ENCODE results near the gene PTPRN2. TPM values are rescaled to one million over a fixed set of nuclear protein-coding genes. Genes with fewer than 3 reads are reported as not detected.
A peak's percentile ranks its signal among the peaks of the same experiment; 100 is the strongest.

PTPRN2 gene
- total and polyA plus RNA-seq, 2 of the 8 experiments (the other 6 are each of a cell fraction or from before 2014, with no cell fraction given): 2.6 to 4.5 TPM

DNA sequence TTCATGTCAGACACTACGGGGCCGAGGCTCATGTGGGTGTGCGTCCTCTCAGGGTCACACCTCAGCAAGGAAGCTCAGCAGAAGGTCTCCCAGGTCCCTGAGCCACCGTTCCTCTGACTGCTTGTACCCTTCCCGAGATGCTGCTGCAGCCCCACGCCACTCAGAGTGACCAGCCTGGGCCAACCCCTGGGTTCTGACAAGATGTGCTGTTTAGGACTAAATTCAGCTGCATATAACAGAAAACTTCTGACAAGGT, 738.4 kb downstream of the PTPRN2 start:
- no peak for FAIRE-seq
- no peak overlapping the region for H3K4ac ChIP-seq (replicated peaks; ENCODE audit: insufficient read length, low read depth, low read length)
- H3K27me3 ChIP-seq (replicated peaks in 1 of 4; ENCODE audit: control insufficient read depth in 3 of 4, extremely low read depth in 1 of 4, insufficient read depth in 3 of 4, low read length in 3 of 4): no peaks in the 10 kb centered on the region; a peak in 1 of 7 replicates
- no peak overlapping the region for H3K4me3 ChIP-seq (ENCODE audit: extremely low read depth in 1 of 4, insufficient read depth in 2 of 4, low read depth in 3 of 4, low read length in 4 of 4)
- no peak overlapping the region; the same call in 1 of the 2 replicates for H4K8ac ChIP-seq (ENCODE audit: extremely low read depth, insufficient read depth, low read length)
- H2BK15ac ChIP-seq (ENCODE audit: low read length): no peak overlapping the region
- H3K4me2 ChIP-seq (ENCODE audit: insufficient read depth in 1 of 2, low read depth in 2 of 2, low read length in 2 of 2): no peak overlapping the region
- ChIA-PET CTCF (ENCODE audit: partially characterized antibody) (interaction anchor here (1.3 to 2.0 kb wide), 3 partner anchors 8 to 27 kb away, joined by 4 to 5 read pairs (median 5); no protein-coding TSS in a partner anchor), POLR2A (ENCODE audit: partially characterized antibody) (no interaction called here)
- H4K20me1 ChIP-seq (replicated peaks in 1 of 2; ENCODE audit: control insufficient read depth in 1 of 2, insufficient read depth in 2 of 2, low read length in 2 of 2): no peaks in the 10 kb centered on the region
- H2BK12ac ChIP-seq (ENCODE audit: low read depth, low read length): no peak overlapping the region
- H3K79me2 ChIP-seq (ENCODE audit: control insufficient read depth in 1 of 2, insufficient read depth in 2 of 2, low read length in 2 of 2): no peaks in the 10 kb centered on the region
- TF ChIP-seq BRCA1 (IDR thresholded peaks at IDR 0.05; ENCODE audit: low read depth, low read length): no peak
- TF ChIP-seq POLR2A (IDR thresholded peaks at IDR 0.05; ENCODE audit: control extremely low read depth in 1 of 2, low read depth in 2 of 2, low read length in 2 of 2): no peak
- TF ChIP-seq EP300 (IDR thresholded peaks at IDR 0.05; ENCODE audit: borderline replicate concordance in 1 of 2, low read depth in 2 of 2, low read length in 2 of 2): no peak
- TF ChIP-seq SIN3A (conservative IDR thresholded peaks at IDR 0.05 in 1 of 2, IDR thresholded peaks at IDR 0.05 in 1 of 2; ENCODE audit: low read depth in 1 of 2, low read length in 2 of 2): no peak
- TF ChIP-seq, protein P1, sequence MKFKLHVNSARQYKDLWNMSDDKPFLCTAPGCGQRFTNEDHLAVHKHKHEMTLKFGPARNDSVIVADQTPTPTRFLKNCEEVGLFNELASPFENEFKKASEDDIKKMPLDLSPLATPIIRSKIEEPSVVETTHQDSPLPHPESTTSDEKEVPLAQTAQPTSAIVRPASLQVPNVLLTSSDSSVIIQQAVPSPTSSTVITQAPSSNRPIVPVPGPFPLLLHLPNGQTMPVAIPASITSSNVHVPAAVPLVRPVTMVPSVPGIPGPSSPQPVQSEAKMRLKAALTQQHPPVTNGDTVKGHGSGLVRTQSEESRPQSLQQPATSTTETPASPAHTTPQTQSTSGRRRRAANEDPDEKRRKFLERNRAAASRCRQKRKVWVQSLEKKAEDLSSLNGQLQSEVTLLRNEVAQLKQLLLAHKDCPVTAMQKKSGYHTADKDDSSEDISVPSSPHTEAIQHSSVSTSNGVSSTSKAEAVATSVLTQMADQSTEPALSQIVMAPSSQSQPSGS (IDR thresholded peaks at IDR 0.05; ENCODE audit: low read length): no peak
- no peak for TF ChIP-seq POU5F1 (IDR thresholded peaks at IDR 0.05; ENCODE audit: low read depth, low read length)
- no peak for TF ChIP-seq KDM4A (IDR thresholded peaks at IDR 0.05; ENCODE audit: low read depth, low read length, severe bottlenecking)
- no peak overlapping the region for H2AFZ ChIP-seq (ENCODE audit: low read length)
- no peak overlapping the region for H3K27ac ChIP-seq (ENCODE audit: low read depth, low read length)
- peak overlapping the region; percentile 0 for H4K91ac ChIP-seq (replicated peaks; ENCODE audit: insufficient read length, low read length)
- H3K23me2 ChIP-seq (ENCODE audit: low read depth, low read length): no peaks in the 10 kb centered on the region
- no peak overlapping the region for H3K56ac ChIP-seq (replicated peaks; ENCODE audit: insufficient read length, low read depth, low read length)
- H2BK120ac ChIP-seq (replicated peaks; ENCODE audit: low read depth, low read length): no peak overlapping the region
- H3K18ac ChIP-seq (ENCODE audit: extremely low read depth, low read length): no peak overlapping the region
- H3K4me1 ChIP-seq (replicated peaks in 1 of 4; ENCODE audit: control insufficient read depth in 3 of 4, insufficient read depth in 4 of 4, low read length in 3 of 4): peaks cover 3 to 8% (median 5%) of the 10 kb centered on the region in 4 experiments
- H2AK5ac ChIP-seq (ENCODE audit: low read depth, low read length): no peak overlapping the region
- H3K9me3 ChIP-seq (ENCODE audit: insufficient read depth in 2 of 2, low read depth in 1 of 2, low read length in 1 of 2): no peaks in the 10 kb centered on the region
- no peak overlapping the region for H3K14ac ChIP-seq (ENCODE audit: insufficient read length)
- no peak for DNase-seq (ENCODE audit: low read depth in 1 of 2, low spot score in 2 of 2)
- H4K5ac ChIP-seq (ENCODE audit: insufficient read length, low read depth, low read length): no peak overlapping the region
- no peak overlapping the region for H2BK20ac ChIP-seq (ENCODE audit: low read length)
- no peaks in the 10 kb centered on the region for H3K79me1 ChIP-seq (ENCODE audit: low read depth, low read length)
- H3K36me3 ChIP-seq (ENCODE audit: control insufficient read depth in 2 of 4, insufficient read depth in 4 of 4, low read length in 3 of 4): no peaks in the 10 kb centered on the region
- no peak overlapping the region for H3K9ac ChIP-seq (replicated peaks in 1 of 4; ENCODE audit: extremely low read depth in 1 of 4, low read depth in 3 of 4, low read length in 3 of 4)
- H3K23ac ChIP-seq (ENCODE audit: insufficient read length): no peak overlapping the region
- 96% methylated on average over 6 of the region's 6 CpGs; no CpG with 5 or more reads in 1 of the 2 experiments for WGBS, 2 experiments (ENCODE audit: extremely low coverage in 1 of 2, insufficient coverage in 1 of 2, insufficient read length in 1 of 2, insufficient replicate concordance in 2 of 2, low coverage in 1 of 2, low lambda C conversion rate in 2 of 2, missing lambda C conversion rate in 1 of 2)
- no peak overlapping the region for H2BK5ac ChIP-seq (ENCODE audit: low read depth, low read length)

All from H1 (cell line).